ENCODE data around the gene SSR2. TPM values are rescaled to one million over a fixed set of nuclear protein-coding genes. Genes with fewer than 3 reads are reported as not detected.

SSR2 gene
- total and polyA plus RNA-seq, 8 donors, result 67.1 to 354 (median 232) TPM

GRCh38 chr1:155976913-155977689 lies 43.6 kb downstream of the SSR2 start:
- DNase-seq, result no peak
- peaks cover 79 to 92% (median 89%) of the 10 kb centered on the region in 4 donors for H3K4me1 ChIP-seq
- TF ChIP-seq CTCF (IDR thresholded peaks at IDR 0.05), result no peak
- no peak for TF ChIP-seq POLR2A (IDR thresholded peaks at IDR 0.05)
- TF ChIP-seq EP300 (IDR thresholded peaks at IDR 0.05), result no peak
- no peak for TF ChIP-seq POLR2AphosphoS5 (IDR thresholded peaks at IDR 0.05)
- peaks cover 0 to 12% (median 2%) of the 10 kb centered on the region in 4 donors for H3K36me3 ChIP-seq
- H3K27ac ChIP-seq, result peak overlapping the region; percentile 88 to 98 (median 93)
- 0 to 7% (median 5%) methylated on average over 5 of the region's 5 CpGs for WGBS, 5 donors
- H3K9me3 ChIP-seq, result no peaks in the 10 kb centered on the region
- H3K27me3 ChIP-seq, result no peaks in the 10 kb centered on the region
- intact Hi-C loops (cut with DNase I; ENCODE audit: low total_unique reads), result no loop called here
- H3K4me3 ChIP-seq, result peak overlapping the region; percentile 68 to 90 (median 72)

GRCh38 chr1:155976062-155976912 lies 44.5 kb downstream of the SSR2 start:
- peaks cover 81 to 92% (median 89%) of the 10 kb centered on the region in 4 donors for H3K4me1 ChIP-seq
- intact Hi-C loops (cut with DNase I; ENCODE audit: low total_unique reads), result no loop called here
- 2 to 9% (median 7%) methylated on average over 14 of the region's 14 CpGs for WGBS, 5 donors

GRCh38 chr1:155975375-155976061 lies 45.2 kb downstream of the SSR2 start:
- H3K27me3 ChIP-seq, result no peaks in the 10 kb centered on the region
- DNase-seq, result no peak
- H3K9me3 ChIP-seq, result no peaks in the 10 kb centered on the region
- peaks cover 82 to 92% (median 89%) of the 10 kb centered on the region in 4 donors for H3K4me1 ChIP-seq
- TF ChIP-seq POLR2A (IDR thresholded peaks at IDR 0.05), result no peak
- peak overlapping the region; percentile 68 to 90 (median 72) for H3K4me3 ChIP-seq
- peaks cover 0 to 16% (median 2%) of the 10 kb centered on the region in 4 donors for H3K36me3 ChIP-seq
- peak overlapping the region; percentile 88 to 98 (median 93) for H3K27ac ChIP-seq
- intact Hi-C loops (cut with DNase I; ENCODE audit: low total_unique reads), result no loop called here
- WGBS, 5 donors, result 16 to 35% (median 30%) methylated on average over 4 of the region's 4 CpGs

More at GRCh38 chr1:155976062-155976912, 44.5 kb downstream of the SSR2 start:
- Histone ChIP-seq H3K4me3 (peak overlapping the region; percentile 68 to 90 (median 72)), H3K36me3 (peaks cover 0 to 14% (median 2%) of the 10 kb centered on the region in 4 donors), H3K9me3 (no peaks in the 10 kb centered on the region), H3K27me3 (no peaks in the 10 kb centered on the region), H3K27ac (peak overlapping the region; percentile 88 to 98 (median 93))
- TF ChIP-seq EP300 (IDR thresholded peaks at IDR 0.05) (no peak), CTCF (IDR thresholded peaks at IDR 0.05) (no peak)
- peak; percentile 59 to 86 for DNase-seq

- Histone ChIP-seq H3K27ac (peak overlapping the region; percentile 35 to 98 (median 93)), H3K9me3 (no peaks in the 10 kb centered on the region), H3K4me1 (peaks cover 81 to 92% (median 89%) of the 10 kb centered on the region in 4 donors), H3K27me3 (no peaks in the 10 kb centered on the region), H3K36me3 (peaks cover 0 to 26% (median 8%) of the 10 kb centered on the region in 4 donors), H3K4me3 (peak overlapping the region; percentile 68 to 90 (median 72))
- intact Hi-C loops (cut with DNase I; ENCODE audit: low total_unique reads), result no loop called here
- TF ChIP-seq CTCF (IDR thresholded peaks at IDR 0.05), result no peak
- no peak for TF ChIP-seq EP300 (IDR thresholded peaks at IDR 0.05)
- TF ChIP-seq POLR2A (IDR thresholded peaks at IDR 0.05), result no peak
- no peak for TF ChIP-seq POLR2AphosphoS5 (IDR thresholded peaks at IDR 0.05)
- DNase-seq, result no peak
- 29 to 41% (median 35%) methylated on average over 12 to 13 of the region's 13 CpGs for WGBS, 5 donors
These were observed 46.3 kb downstream of the SSR2 start for GRCh38 chr1:155974208-155975115.
